ENCODE measurements around the gene TREML1. TPM values are rescaled to one million over a fixed set of nuclear protein-coding genes. Genes with fewer than 3 reads are reported as not detected.

Gene TREML1
- total RNA-seq, 4 donors from 2014 or later, result 8.2 TPM; not detected in 3

- DNase-seq, result no peak
- H3K9me3 ChIP-seq, result no peaks in the 10 kb centered on the region
- no peaks in the 10 kb centered on the region for H3K27me3 ChIP-seq
- TF ChIP-seq CTCF (IDR thresholded peaks at IDR 0.05), result no peak
- no peak for TF ChIP-seq POLR2A (IDR thresholded peaks at IDR 0.05)
- no peaks in the 10 kb centered on the region for H3K4me1 ChIP-seq
- H3K4me3 ChIP-seq, result no peak overlapping the region
- H3K27ac ChIP-seq, result no peak overlapping the region
- no peaks in the 10 kb centered on the region for H3K36me3 ChIP-seq
- intact Hi-C loops (cut with DNase I; ENCODE audit: low total_unique reads), result no loop called here
These were observed 3.2 kb upstream of the TREML1 start for GRCh38 chr6:41157323-41157722.

GRCh38 chr6:41156771-41157170 is 2.6 kb upstream of the TREML1 start:
- no peaks in the 10 kb centered on the region for H3K4me1 ChIP-seq
- TF ChIP-seq POLR2A (IDR thresholded peaks at IDR 0.05) (no peak), CTCF (IDR thresholded peaks at IDR 0.05) (no peak)

GRCh38 chr6:41156001-41156400 is 1.9 kb upstream of the TREML1 start:
- Histone ChIP-seq H3K27ac (no peak overlapping the region), H3K4me1 (no peaks in the 10 kb centered on the region), H3K36me3 (no peaks in the 10 kb centered on the region), H3K4me3 (no peak overlapping the region), H3K9me3 (no peaks in the 10 kb centered on the region), H3K27me3 (no peaks in the 10 kb centered on the region)
- TF ChIP-seq POLR2A (IDR thresholded peaks at IDR 0.05), result no peak
- TF ChIP-seq CTCF (IDR thresholded peaks at IDR 0.05), result no peak
- intact Hi-C loops (cut with DNase I; ENCODE audit: low total_unique reads), result no loop called here
- no peak for DNase-seq

More at GRCh38 chr6:41156771-41157170, 2.6 kb upstream of the TREML1 start:
- intact Hi-C loops (cut with DNase I; ENCODE audit: low total_unique reads), result no loop called here
- H3K4me3 ChIP-seq, result no peak overlapping the region
- no peaks in the 10 kb centered on the region for H3K9me3 ChIP-seq
- DNase-seq, result no peak
- no peaks in the 10 kb centered on the region for H3K36me3 ChIP-seq
- no peak overlapping the region for H3K27ac ChIP-seq
- no peaks in the 10 kb centered on the region for H3K27me3 ChIP-seq

- no peaks in the 10 kb centered on the region for H3K27me3 ChIP-seq
- DNase-seq, result no peak
- no peaks in the 10 kb centered on the region for H3K36me3 ChIP-seq
- no peak overlapping the region for H3K27ac ChIP-seq
- TF ChIP-seq CTCF (IDR thresholded peaks at IDR 0.05) (no peak), POLR2A (IDR thresholded peaks at IDR 0.05) (no peak)
- H3K4me1 ChIP-seq, result no peaks in the 10 kb centered on the region
- H3K9me3 ChIP-seq, result no peaks in the 10 kb centered on the region
- intact Hi-C loops (cut with DNase I; ENCODE audit: low total_unique reads), result no loop called here
- H3K4me3 ChIP-seq, result no peak overlapping the region
These were observed 1.1 kb upstream of the TREML1 start for GRCh38 chr6:41155132-41155805.

- H3K9me3 ChIP-seq, result no peaks in the 10 kb centered on the region
- intact Hi-C loops (cut with DNase I; ENCODE audit: low total_unique reads), result no loop called here
- DNase-seq, result no peak
- H3K27ac ChIP-seq, result no peak overlapping the region
- no peaks in the 10 kb centered on the region for H3K36me3 ChIP-seq
- no peak overlapping the region for H3K4me3 ChIP-seq
- H3K4me1 ChIP-seq, result no peaks in the 10 kb centered on the region
- no peaks in the 10 kb centered on the region for H3K27me3 ChIP-seq
- no peak for TF ChIP-seq CTCF (IDR thresholded peaks at IDR 0.05)
- no peak for TF ChIP-seq POLR2A (IDR thresholded peaks at IDR 0.05)
These were observed 696 bp downstream of the TREML1 start for GRCh38 chr6:41153451-41153850.

Data from uterus (tissue), 4 donors.